ENCODE results near the gene HSPG2. TPM values are rescaled to one million over a fixed set of nuclear protein-coding genes. Genes with fewer than 3 reads are reported as not detected.

The HSPG2 gene
- total and polyA plus RNA-seq, 10 donors, result 14.4 to 395 (median 151) TPM

DNA sequence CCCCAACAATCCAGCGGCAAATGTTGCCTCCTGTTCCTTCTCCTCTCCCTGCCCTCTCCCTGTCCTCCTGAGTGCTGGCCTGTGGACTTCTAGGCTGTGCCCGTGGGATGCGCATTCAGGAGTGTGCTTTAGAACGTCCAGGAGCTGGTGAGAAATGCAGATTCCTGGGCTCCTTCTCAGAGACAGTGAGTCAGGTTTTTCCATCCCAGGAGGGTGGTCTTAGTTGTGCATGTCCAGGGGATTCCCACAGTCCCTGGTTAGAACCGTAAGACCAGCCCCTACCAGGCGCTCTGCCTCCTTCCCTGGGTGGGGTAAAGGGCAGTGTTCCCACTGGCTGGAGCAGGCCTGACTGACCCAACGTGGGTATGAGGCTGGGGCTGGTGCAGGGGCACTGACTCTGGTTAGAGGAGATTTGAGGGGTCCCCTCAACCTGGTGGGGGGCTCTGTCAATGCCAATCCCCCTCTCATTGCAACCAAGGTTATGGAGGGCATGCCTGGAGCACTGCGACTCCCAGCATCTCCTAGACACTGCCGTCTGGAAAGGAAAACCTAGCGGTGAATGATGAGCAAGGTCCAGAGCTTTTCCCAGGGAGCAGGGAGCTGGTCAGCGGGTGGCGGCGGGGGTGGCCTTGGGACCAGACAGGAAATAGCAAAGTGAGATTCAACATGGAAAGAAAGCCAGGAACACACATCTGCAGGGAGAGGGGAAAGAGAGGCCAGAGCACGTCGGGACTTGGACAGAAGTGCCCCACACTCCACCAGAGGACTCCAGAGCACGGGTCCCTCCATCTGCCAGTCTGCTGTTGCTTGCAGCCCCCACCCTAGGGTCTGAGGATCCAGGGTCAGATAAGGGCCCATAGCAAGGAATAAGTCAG lies 38.5 kb downstream of the HSPG2 start:
- Histone ChIP-seq H3K9me3 (no peaks in the 10 kb centered on the region), H3K4me3 (no peak overlapping the region), H3K4me1 (peaks cover 29 to 92% (median 67%) of the 10 kb centered on the region in 6 donors), H3K27me3 (replicated peaks in 1 of 7) (no peaks in the 10 kb centered on the region), H3K36me3 (peaks cover 0 to 22% (median 7%) of the 10 kb centered on the region in 6 donors), H3K27ac (peak overlapping the region in 5 of 8 donors; percentile 47 to 77 (median 54))
- peak in 1 of 3 donors; percentile 42 for TF ChIP-seq POLR2AphosphoS5 (IDR thresholded peaks at IDR 0.05)
- TF ChIP-seq, protein P1, sequence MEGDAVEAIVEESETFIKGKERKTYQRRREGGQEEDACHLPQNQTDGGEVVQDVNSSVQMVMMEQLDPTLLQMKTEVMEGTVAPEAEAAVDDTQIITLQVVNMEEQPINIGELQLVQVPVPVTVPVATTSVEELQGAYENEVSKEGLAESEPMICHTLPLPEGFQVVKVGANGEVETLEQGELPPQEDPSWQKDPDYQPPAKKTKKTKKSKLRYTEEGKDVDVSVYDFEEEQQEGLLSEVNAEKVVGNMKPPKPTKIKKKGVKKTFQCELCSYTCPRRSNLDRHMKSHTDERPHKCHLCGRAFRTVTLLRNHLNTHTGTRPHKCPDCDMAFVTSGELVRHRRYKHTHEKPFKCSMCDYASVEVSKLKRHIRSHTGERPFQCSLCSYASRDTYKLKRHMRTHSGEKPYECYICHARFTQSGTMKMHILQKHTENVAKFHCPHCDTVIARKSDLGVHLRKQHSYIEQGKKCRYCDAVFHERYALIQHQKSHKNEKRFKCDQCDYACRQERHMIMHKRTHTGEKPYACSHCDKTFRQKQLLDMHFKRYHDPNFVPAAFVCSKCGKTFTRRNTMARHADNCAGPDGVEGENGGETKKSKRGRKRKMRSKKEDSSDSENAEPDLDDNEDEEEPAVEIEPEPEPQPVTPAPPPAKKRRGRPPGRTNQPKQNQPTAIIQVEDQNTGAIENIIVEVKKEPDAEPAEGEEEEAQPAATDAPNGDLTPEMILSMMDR (IDR thresholded peaks at IDR 0.05 in 8 of 11, conservative IDR thresholded peaks at IDR 0.05 in 3 of 11), result no peak
- TF ChIP-seq POLR2A (IDR thresholded peaks at IDR 0.05), result no peak
- DNase-seq, result no peak
- 67 to 75% (median 73%) methylated on average over 13 to 16 of the region's 16 CpGs for WGBS, 5 donors
- intact Hi-C loops (cut with DNase I; ENCODE audit: low total_unique reads), result no loop called here

- no peak for DNase-seq
- H3K4me3 ChIP-seq, result no peak overlapping the region
- H3K9me3 ChIP-seq, result no peaks in the 10 kb centered on the region
- intact Hi-C loops (cut with DNase I; ENCODE audit: low total_unique reads), result no loop called here
- peaks cover 0 to 29% (median 7%) of the 10 kb centered on the region in 6 donors for H3K36me3 ChIP-seq
- no peaks in the 10 kb centered on the region for H3K27me3 ChIP-seq (replicated peaks in 1 of 7)
- H3K4me1 ChIP-seq, result peaks cover 29 to 84% (median 63%) of the 10 kb centered on the region in 6 donors
- H3K27ac ChIP-seq, result peak overlapping the region in 4 of 8 donors; percentile 54 to 77 (median 66)
- WGBS, 5 donors, result 82 to 94% (median 87%) methylated on average over 4 of the region's 4 CpGs
- TF ChIP-seq POLR2AphosphoS5 (IDR thresholded peaks at IDR 0.05) (no peak), POLR2A (IDR thresholded peaks at IDR 0.05) (no peak)
- TF ChIP-seq, protein P1 (IDR thresholded peaks at IDR 0.05 in 8 of 11, conservative IDR thresholded peaks at IDR 0.05 in 3 of 11), result no peak
Observed at GRCh38 chr1:21897844-21898243, 39.3 kb downstream of the HSPG2 start.

GRCh38 chr1:21896652-21897532 lies 40.2 kb downstream of the HSPG2 start:
- H3K27me3 ChIP-seq (replicated peaks in 1 of 7), result no peaks in the 10 kb centered on the region
- no peaks in the 10 kb centered on the region for H3K9me3 ChIP-seq
- peak overlapping the region in 6 of 8 donors; percentile 13 to 77 (median 52) for H3K27ac ChIP-seq
- intact Hi-C loops (cut with DNase I; ENCODE audit: low total_unique reads), result no loop called here
- peaks cover 0 to 34% (median 7%) of the 10 kb centered on the region in 6 donors for H3K36me3 ChIP-seq
- TF ChIP-seq, protein P1 (IDR thresholded peaks at IDR 0.05 in 8 of 11, conservative IDR thresholded peaks at IDR 0.05 in 3 of 11), result no peak
- TF ChIP-seq POLR2AphosphoS5 (IDR thresholded peaks at IDR 0.05) (peak; percentile 41 to 72 (median 71)), POLR2A (IDR thresholded peaks at IDR 0.05) (no peak)
- WGBS, 5 donors, result 63 to 74% (median 70%) methylated on average over 12 to 20 of the region's 20 CpGs
- peaks cover 25 to 75% (median 55%) of the 10 kb centered on the region in 6 donors for H3K4me1 ChIP-seq
- H3K4me3 ChIP-seq, result no peak overlapping the region
- DNase-seq, result peak; percentile 71

Measured in spleen (tissue), 11 donors.